Omental fat pad (tissue), 4 donors: ENCODE data around the gene TMEM130. TPM values are rescaled to one million over a fixed set of nuclear protein-coding genes. Genes with fewer than 3 reads are reported as not detected.
A peak's percentile ranks its signal among the peaks of the same experiment; 100 is the strongest.

Experiments used
- ATAC-seq: fragments of 150-250 bp; one replicate; pipeline ENCODE4 v1.9.1; 2016; ENCODE audit warnings: mild to moderate bottlenecking, moderate library complexity; ENCODE audit not compliant: low FRiP score
- DNase-seq: peaks from one replicate; pipeline ENCODE4 v3.0.0-alpha.2; 2019; ENCODE audit warnings: low spot score
- CTCF ChIP-seq, 3 donors: fragments of 450-650 bp; IDR thresholded peaks; one replicate each; pipeline ENCODE4 v1.5.1; 2016 to 2017; ENCODE audit warnings: antibody characterized with exemption in 3 of 3, mild to moderate bottlenecking in 3 of 3, moderate library complexity in 2 of 3
- total RNA-seq, 4 donors: library from RNA; depleted of rRNA; stranded (reverse); fragments of >200 nt; gene quantifications; one replicate each; pipeline ENCODE4 v1.1.0, GENCODE V29; 2016

TMEM130 gene
- total RNA-seq, 4 donors from 2014 or later = 0.19 to 0.24 TPM; not detected in 2

GRCh38 chr7:98870807-98871491, 1.1 kb upstream of the TMEM130 start:
- TF ChIP-seq CTCF (IDR thresholded peaks at IDR 0.05) = no peak
- ATAC-seq (no peak), DNase-seq (no peak)

GRCh38 chr7:98870121-98870651, 372 bp upstream of the TMEM130 start:
- no peak for DNase-seq
- no peak for TF ChIP-seq CTCF (IDR thresholded peaks at IDR 0.05)
- ATAC-seq = peak; percentile 23

GRCh38 chr7:98869027-98869596, 702 bp downstream of the TMEM130 start:
- ATAC-seq (peak; percentile 14), DNase-seq (no peak)
- TF ChIP-seq CTCF (IDR thresholded peaks at IDR 0.05) = no peak

GRCh38 chr7:98868450-98868849, 1.4 kb downstream of the TMEM130 start:
- DNase-seq (no peak), ATAC-seq (no peak)
- TF ChIP-seq CTCF (IDR thresholded peaks at IDR 0.05) = no peak

- no peak for TF ChIP-seq CTCF (IDR thresholded peaks at IDR 0.05)
- no peak for DNase-seq
- no peak for ATAC-seq
These were observed 3.0 kb downstream of the TMEM130 start for GRCh38 chr7:98866765-98867164.

GRCh38 chr7:98866351-98866750, 3.5 kb downstream of the TMEM130 start:
- DNase-seq = no peak
- no peak for ATAC-seq
- no peak for TF ChIP-seq CTCF (IDR thresholded peaks at IDR 0.05)
